Kidney (tissue), 14 donors: ENCODE measurements around the gene GAPT. TPM values are rescaled to one million over a fixed set of nuclear protein-coding genes. Genes with fewer than 3 reads are reported as not detected.

ENCODE experiments used
- DNase-seq, 5 donors: peaks; one replicate each; pipeline ENCODE4 v3.0.0-alpha.2; 2013 to 2020
- FAIRE-seq: peaks from 2 replicates; lab custom pipeline; 2012; peaks lifted over from hg19 to GRCh38; lab: Jason Lieb, UNC
- H3K27ac ChIP-seq, 2 donors: one replicate each; pipeline ENCODE4 v1.7.0; 2013; ENCODE audit warnings: low read depth in 2 of 2, low read length in 2 of 2, inconsistent platforms in 1 of 2
- H3K27me3 ChIP-seq: one replicate; pipeline ENCODE4 v1.7.1; 2013; ENCODE audit warnings: low read length, inconsistent platforms; ENCODE audit not compliant: control insufficient read depth, insufficient read depth
- H3K36me3 ChIP-seq, 3 donors: one replicate each; pipeline versions ENCODE4 v1.7.0 to v1.7.1; 2013; ENCODE audit warnings: low read length in 3 of 3, control low read depth in 1 of 3, inconsistent platforms in 1 of 3; ENCODE audit not compliant: insufficient read depth in 3 of 3, control insufficient read depth in 2 of 3
- H3K4me1 ChIP-seq, 3 donors: one replicate each; pipeline versions ENCODE4 v1.7.0 to v1.7.1; 2013; ENCODE audit warnings: low read length in 3 of 3, inconsistent platforms in 1 of 3, low read depth in 1 of 3; ENCODE audit not compliant: control insufficient read depth in 2 of 3, insufficient read depth in 2 of 3
- H3K4me3 ChIP-seq, 3 donors: one replicate each; pipeline versions ENCODE4 v1.7.0 to v1.8.1; 2013; ENCODE audit warnings: low read length in 3 of 3, control low read depth in 1 of 3, inconsistent platforms in 1 of 3
- H3K9ac ChIP-seq, 3 donors: one replicate each; pipeline versions ENCODE4 v1.7.0 to v1.7.1; 2013; ENCODE audit warnings: low read length in 3 of 3, control low read depth in 1 of 3, inconsistent platforms in 1 of 3
- H3K9me3 ChIP-seq, 3 donors: one replicate each; pipeline versions ENCODE4 v1.7.0 to v1.7.1; 2013; ENCODE audit warnings: low read length in 3 of 3, control low read depth in 1 of 3, inconsistent platforms in 1 of 3; ENCODE audit not compliant: control insufficient read depth in 2 of 3, insufficient read depth in 1 of 3
- CTCF ChIP-seq: IDR thresholded peaks from 3 replicates; pipeline ENCODE4 v1.5.1; 2012; ENCODE audit warnings: mild to moderate bottlenecking, moderate library complexity, borderline replicate concordance; ENCODE audit not compliant: insufficient read depth; ENCODE audit errors: extremely low read depth
- intact Hi-C: fragments of 100-400 bp; cut with DNase I; formaldehyde crosslinking; loops from one replicate; pipeline ENCODE4 v1.11.1; 2022
- polyA plus RNA-seq: library from polyadenylated mRNA; stranded (reverse); fragments of 350-450 nt; fragmentation: Illumina TruSeq; extraction: RNeasy Lipid Tissue Mini Kit (QIAGEN cat#74804); gene quantifications from one replicate; pipeline ENCODE4 v1.2.3, GENCODE V29; 2014; ENCODE audit warnings: low read depth, low replicate concordance; ENCODE audit not compliant: insufficient read depth
- total RNA-seq: library from RNA; stranded (reverse); fragmentation: NEBNext Ultra II Directional; extraction: Animal tissue kit (Norgen Biotek cat#: 25700); gene quantifications from one replicate; pipeline ENCODE4 v1.2.1, GENCODE V29; 2021
- donor health status: control.
- donor health status: control.
- donor health status: control.
- donor health status: control.
- donor health status: control.
- donor health status: DM: yes; HTN: yes; CAD: no.
- donor health status: Normal renal cell carcinoma (clear cell type).

Gene GAPT
- total and polyA plus RNA-seq, 2 donors from 2014 or later: 0.32 to 3.9 TPM

DNA sequence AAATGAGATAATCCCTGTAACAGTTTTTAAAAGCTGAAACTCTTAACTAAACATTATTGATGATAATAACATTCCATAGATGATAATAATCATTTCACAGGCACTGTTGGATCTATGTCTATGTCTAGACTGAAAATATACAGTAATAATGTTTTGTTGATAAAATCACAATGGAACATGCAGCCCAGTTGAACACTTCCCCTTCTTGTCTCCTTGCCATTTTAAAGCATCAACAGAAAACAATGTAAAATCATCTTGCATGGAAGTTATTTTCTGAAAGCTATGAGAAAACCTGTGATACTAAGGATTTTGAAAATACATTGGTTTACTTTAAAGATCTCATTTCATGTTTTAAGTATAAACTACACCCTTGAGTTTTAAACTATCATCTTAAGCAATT lies 1.9 kb downstream of the GAPT start:
- FAIRE-seq (no peak), DNase-seq (no peak)
- H3K4me3 ChIP-seq: no peak overlapping the region
- H3K9ac ChIP-seq: no peak overlapping the region
- no peak for TF ChIP-seq CTCF
- no peaks in the 10 kb centered on the region for H3K4me1 ChIP-seq
- no peaks in the 10 kb centered on the region for H3K36me3 ChIP-seq
- no peaks in the 10 kb centered on the region for H3K27me3 ChIP-seq
- H3K27ac ChIP-seq: no peak overlapping the region
- no peaks in the 10 kb centered on the region for H3K9me3 ChIP-seq
- intact Hi-C loops: no loop called here

- no peak for DNase-seq
- Histone ChIP-seq H3K36me3 (no peaks in the 10 kb centered on the region), H3K27me3 (no peaks in the 10 kb centered on the region), H3K9me3 (no peaks in the 10 kb centered on the region), H3K4me1 (no peaks in the 10 kb centered on the region), H3K4me3 (no peak overlapping the region), H3K27ac (no peak overlapping the region), H3K9ac (no peak overlapping the region)
- no peak for FAIRE-seq
- no peak for TF ChIP-seq CTCF
- intact Hi-C loops: loop anchor here (5.0 kb wide), 1 partner anchor 356 kb away; no protein-coding TSS in a partner anchor
Measured at GRCh38 chr5:58496488-58496887, 5.3 kb downstream of the GAPT start.

GRCh38 chr5:58497386-58497785 lies 6.2 kb downstream of the GAPT start:
- H3K9me3 ChIP-seq: no peaks in the 10 kb centered on the region
- no peaks in the 10 kb centered on the region for H3K4me1 ChIP-seq
- no peaks in the 10 kb centered on the region for H3K27me3 ChIP-seq
- TF ChIP-seq CTCF: no peak
- intact Hi-C loops: loop anchor here (5.0 kb wide), 1 partner anchor 355 kb away; no protein-coding TSS in a partner anchor
- H3K9ac ChIP-seq: no peak overlapping the region
- H3K36me3 ChIP-seq: no peaks in the 10 kb centered on the region
- no peak overlapping the region for H3K27ac ChIP-seq
- DNase-seq (no peak), FAIRE-seq (no peak)
- H3K4me3 ChIP-seq: no peak overlapping the region

DNA sequence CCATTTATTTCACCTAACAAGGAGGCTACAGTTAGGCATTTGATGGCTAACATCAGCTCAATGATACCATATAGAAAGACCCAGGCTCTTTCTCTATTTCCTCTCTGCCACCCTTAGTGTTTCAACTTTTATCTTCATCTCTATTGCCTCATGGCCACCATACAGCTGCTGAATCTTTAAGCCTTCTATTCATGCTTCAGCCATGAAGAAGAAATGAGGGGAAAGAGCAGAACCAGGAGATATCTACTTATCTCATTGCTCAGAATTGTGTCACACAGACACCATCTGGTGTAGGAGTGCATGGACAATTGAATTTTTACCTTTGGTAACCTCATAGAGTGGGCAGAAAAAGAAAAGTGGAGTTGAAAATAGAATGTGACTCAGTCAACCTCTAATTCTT lies 6.7 kb downstream of the GAPT start:
- Histone ChIP-seq H3K9me3 (no peaks in the 10 kb centered on the region), H3K27ac (no peak overlapping the region), H3K36me3 (no peaks in the 10 kb centered on the region), H3K4me1 (no peaks in the 10 kb centered on the region), H3K9ac (no peak overlapping the region), H3K4me3 (no peak overlapping the region), H3K27me3 (no peaks in the 10 kb centered on the region)
- TF ChIP-seq CTCF: no peak
- DNase-seq (no peak), FAIRE-seq (no peak)
- intact Hi-C loops: loop anchor here (5.0 kb wide), 1 partner anchor 354 kb away; no protein-coding TSS in a partner anchor
